Lower lobe of right lung (tissue), 2 donors: ENCODE measurements around the gene FAM120A. TPM values are rescaled to one million over a fixed set of nuclear protein-coding genes. Genes with fewer than 3 reads are reported as not detected.

ENCODE experiments used
- ATAC-seq, 2 donors: fragments of 200-7000 bp; cut with Tn5 transposase; one replicate each; pipeline ENCODE4 v1.9.1; 2020 to 2022; ENCODE audit warnings: mild to moderate bottlenecking in 2 of 2, moderate library complexity in 2 of 2
- DNase-seq: peaks from one replicate; pipeline ENCODE4 v3.0.0-alpha.2; 2020
- H3K27ac ChIP-seq: fragments of 200-600 bp; one replicate; pipeline ENCODE4 v1.8.0; 2022
- H3K27me3 ChIP-seq: fragments of 200-600 bp; one replicate; pipeline ENCODE4 v1.8.0; 2022; ENCODE audit warnings: low read depth
- H3K36me3 ChIP-seq: fragments of 200-600 bp; one replicate; pipeline ENCODE4 v1.8.0; 2022; ENCODE audit warnings: mild to moderate bottlenecking
- H3K4me1 ChIP-seq: fragments of 200-600 bp; one replicate; pipeline ENCODE4 v1.8.0; 2022
- H3K4me3 ChIP-seq: fragments of 200-600 bp; one replicate; pipeline ENCODE4 v1.8.0; 2022; ENCODE audit warnings: mild to moderate bottlenecking
- H3K9me3 ChIP-seq: fragments of 200-600 bp; one replicate; pipeline ENCODE4 v1.8.0; 2022
- CTCF ChIP-seq: fragments of 200-600 bp; IDR thresholded peaks from one replicate; pipeline ENCODE4 v1.8.0; 2022; ENCODE audit warnings: antibody characterized with exemption, mild to moderate bottlenecking
- intact Hi-C: fragments of 100-400 bp; cut with DNase I; formaldehyde crosslinking; loops from one replicate; pipeline ENCODE4 v1.11.0; 2022
- total RNA-seq: library from RNA; stranded (reverse); fragmentation: NEBNext Ultra II Directional; extraction: Animal tissue kit (Norgen Biotek cat#: 25700); gene quantifications from one replicate; pipeline ENCODE4 v1.2.1, GENCODE V29; 2021
- donor health status: DM: no; HTN: yes; CAD: no; lungs with severe emphysema.

The FAM120A gene
- total RNA-seq, 1 donor from 2014 or later: 114 TPM

DNA sequence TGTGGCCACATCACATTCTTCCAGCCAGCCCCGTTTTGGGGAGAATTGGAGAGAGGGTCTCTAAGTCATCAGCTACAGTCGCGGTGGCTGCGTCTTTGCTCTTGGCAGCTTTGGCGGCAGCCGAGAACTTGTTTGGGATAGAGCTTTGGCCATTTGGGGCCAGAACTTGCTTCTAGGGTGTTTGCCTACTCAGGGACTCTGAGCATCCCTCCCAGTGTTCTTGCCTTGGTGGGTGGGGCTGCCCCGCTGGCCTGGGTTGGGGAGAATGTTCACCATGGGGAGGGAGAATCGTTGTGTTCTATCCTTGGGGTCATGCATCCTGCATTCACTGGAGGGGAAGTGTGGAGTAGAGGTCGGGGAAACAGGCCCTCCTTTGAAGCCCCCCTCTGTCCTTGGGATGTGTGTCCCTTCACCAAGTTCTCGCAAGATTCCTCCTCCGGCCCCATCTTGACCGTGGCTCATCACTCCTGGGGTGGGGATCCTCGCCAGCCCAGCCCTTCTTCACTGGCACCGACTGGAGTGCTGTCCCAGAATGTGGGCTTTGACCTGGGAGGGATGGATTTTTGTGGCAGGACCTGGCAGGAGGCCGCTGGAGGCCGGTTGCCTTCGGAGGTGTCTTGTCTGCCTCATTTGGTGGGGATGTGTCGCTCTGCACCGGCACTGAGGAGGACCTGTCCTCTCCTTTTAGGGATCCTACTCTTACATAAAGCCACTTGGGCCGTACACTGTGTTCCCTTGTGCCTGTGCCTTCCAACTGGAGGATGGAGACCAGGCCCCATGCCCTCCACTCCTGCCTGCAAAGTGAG is 128.4 kb downstream of the FAM120A start:
- intact Hi-C loops: no loop called here
- H3K4me1 ChIP-seq: peaks cover 66% of the 10 kb centered on the region
- ATAC-seq (no peak), DNase-seq (peak; percentile 40)
- H3K27me3 ChIP-seq: no peaks in the 10 kb centered on the region
- no peak overlapping the region for H3K4me3 ChIP-seq
- TF ChIP-seq CTCF: no peak
- no peaks in the 10 kb centered on the region for H3K36me3 ChIP-seq
- no peaks in the 10 kb centered on the region for H3K9me3 ChIP-seq
- peak overlapping the region; percentile 31 for H3K27ac ChIP-seq

DNA sequence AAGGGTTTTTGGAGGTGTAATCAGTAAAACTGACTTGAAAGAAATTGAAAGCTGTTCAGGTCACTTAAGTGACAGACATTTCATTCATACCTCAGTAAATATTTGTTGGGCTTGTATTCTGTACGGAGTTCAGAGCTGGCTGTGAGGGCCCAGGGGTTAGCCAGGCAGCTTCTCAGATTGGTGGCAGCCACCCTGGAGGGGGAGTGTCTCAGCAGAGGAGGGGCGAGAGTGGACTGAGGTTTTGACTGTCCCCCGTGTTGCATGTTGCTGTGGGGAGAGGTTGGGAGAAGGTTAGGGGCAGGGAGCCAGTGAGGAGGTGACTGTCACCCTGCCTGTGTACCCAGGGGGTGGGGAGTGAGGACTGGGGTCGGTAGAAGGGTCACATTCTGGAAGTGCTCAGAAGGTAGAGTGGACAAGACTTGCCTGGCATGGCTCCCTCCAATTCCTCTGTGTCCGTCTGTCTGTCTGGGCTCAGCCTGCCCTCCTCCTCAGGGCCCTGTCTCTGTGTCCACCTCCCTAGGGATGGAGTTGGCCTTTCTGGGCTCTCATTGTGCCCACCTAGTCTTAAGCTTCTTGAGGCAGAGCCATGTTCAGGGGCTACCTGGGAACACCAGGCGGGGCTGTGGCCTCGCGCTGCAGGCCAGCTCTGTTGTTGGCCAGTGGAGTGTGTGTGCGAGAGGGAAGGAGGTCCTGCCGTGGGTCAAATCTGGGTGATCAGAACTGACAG is 129.3 kb downstream of the FAM120A start:
- Histone ChIP-seq H3K4me3 (no peak overlapping the region), H3K9me3 (no peaks in the 10 kb centered on the region), H3K36me3 (no peaks in the 10 kb centered on the region), H3K27me3 (no peaks in the 10 kb centered on the region), H3K4me1 (peaks cover 60% of the 10 kb centered on the region), H3K27ac (peak overlapping the region; percentile 62)
- DNase-seq: peak; percentile 44
- intact Hi-C loops: no loop called here
- TF ChIP-seq CTCF: no peak
- peak; percentile 18 to 20 for ATAC-seq

GRCh38 chr9:93582115-93582514 is 130.6 kb downstream of the FAM120A start:
- ATAC-seq (peak; percentile 89 to 92), DNase-seq (peak; percentile 74)
- intact Hi-C loops: no loop called here
- no peak for TF ChIP-seq CTCF
- Histone ChIP-seq H3K36me3 (no peaks in the 10 kb centered on the region), H3K27ac (peak overlapping the region; percentile 62), H3K27me3 (no peaks in the 10 kb centered on the region), H3K4me3 (no peak overlapping the region), H3K9me3 (no peaks in the 10 kb centered on the region), H3K4me1 (peaks cover 71% of the 10 kb centered on the region)

DNA sequence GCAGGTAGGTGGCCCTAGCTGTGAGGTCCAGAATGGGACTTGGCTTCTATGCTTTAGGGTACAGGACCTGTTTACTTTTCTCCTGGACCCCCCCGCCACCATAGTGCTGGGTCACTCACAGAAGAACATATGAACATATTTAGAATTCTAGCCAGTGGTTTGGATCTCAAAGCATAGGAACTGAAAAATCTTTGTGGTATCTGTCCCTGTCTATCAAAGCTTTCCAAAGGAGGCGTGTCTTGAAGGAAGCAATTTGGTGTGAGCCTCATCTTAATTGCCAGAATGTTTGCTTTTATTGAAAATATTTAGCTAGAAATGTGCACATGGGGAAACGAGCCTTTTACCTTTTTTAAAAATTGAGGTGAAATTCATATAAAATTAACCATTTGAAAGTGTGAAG is 131.1 kb downstream of the FAM120A start:
- Histone ChIP-seq H3K27ac (peak overlapping the region; percentile 62), H3K36me3 (no peaks in the 10 kb centered on the region), H3K9me3 (no peaks in the 10 kb centered on the region), H3K27me3 (no peaks in the 10 kb centered on the region), H3K4me1 (peaks cover 71% of the 10 kb centered on the region), H3K4me3 (no peak overlapping the region)
- intact Hi-C loops: no loop called here
- peak; percentile 23 for DNase-seq
- ATAC-seq: no peak
- TF ChIP-seq CTCF: no peak

DNA sequence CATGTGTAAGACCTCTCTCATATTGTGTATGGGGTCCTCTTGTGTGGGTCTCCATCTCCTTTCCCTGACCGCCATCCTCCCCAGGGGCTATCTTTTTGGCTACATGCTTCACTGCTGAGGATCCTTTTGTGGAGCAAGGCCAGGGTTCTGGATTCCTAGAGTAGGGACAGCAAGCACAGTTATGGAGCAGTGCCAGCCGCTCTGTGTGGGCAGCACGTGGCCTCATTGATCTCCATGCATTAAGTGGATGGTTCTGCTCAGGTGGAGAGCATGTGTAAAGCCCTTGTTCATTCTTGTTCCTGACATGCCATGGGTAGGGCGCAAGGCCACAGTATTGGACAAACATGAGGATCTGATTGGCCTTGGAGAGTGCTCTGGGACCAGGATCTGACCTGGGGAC is 133.8 kb downstream of the FAM120A start:
- Histone ChIP-seq H3K27ac (no peak overlapping the region), H3K4me3 (no peak overlapping the region), H3K9me3 (no peaks in the 10 kb centered on the region), H3K27me3 (no peaks in the 10 kb centered on the region), H3K4me1 (peaks cover 62% of the 10 kb centered on the region), H3K36me3 (no peaks in the 10 kb centered on the region)
- intact Hi-C loops: no loop called here
- ATAC-seq (no peak), DNase-seq (peak; percentile 41)
- no peak for TF ChIP-seq CTCF
